ENCODE results near the gene TSR3. TPM values are rescaled to one million over a fixed set of nuclear protein-coding genes. Genes with fewer than 3 reads are reported as not detected.

TSR3 gene
- total RNA-seq, 1 donor from 2014 or later = 43.7 TPM

DNA sequence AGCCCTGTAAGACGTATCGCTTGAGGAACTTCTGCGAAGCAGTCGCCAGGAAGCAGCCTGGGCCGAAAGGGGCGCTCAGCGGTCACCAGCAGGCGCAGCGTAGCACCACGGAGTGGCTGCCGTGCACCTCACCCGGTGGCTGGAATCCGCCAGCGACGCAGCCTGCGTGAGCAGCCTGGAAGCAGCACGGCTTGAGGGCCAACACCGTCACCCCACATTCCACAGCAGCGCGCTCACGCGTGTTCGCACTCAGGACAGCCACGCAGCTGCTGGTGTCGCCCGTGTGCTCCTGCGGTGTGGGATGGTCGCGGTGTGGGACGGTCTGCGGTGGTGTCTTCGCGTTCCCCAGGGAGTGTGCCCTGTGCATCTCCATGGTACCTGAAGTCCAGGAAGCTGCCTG lies 32.6 kb downstream of the TSR3 start:
- Mint-ChIP-seq H3K4me1 (no peaks in the 10 kb centered on the region), H3K4me3 (no peak overlapping the region), H3K9me3 (no peaks in the 10 kb centered on the region), H3K27ac (no peak overlapping the region), H3K36me3 (peaks cover 42% of the 10 kb centered on the region), H3K27me3 (ENCODE audit: low read depth) (no peaks in the 10 kb centered on the region)
- TF ChIP-seq, protein P1, sequence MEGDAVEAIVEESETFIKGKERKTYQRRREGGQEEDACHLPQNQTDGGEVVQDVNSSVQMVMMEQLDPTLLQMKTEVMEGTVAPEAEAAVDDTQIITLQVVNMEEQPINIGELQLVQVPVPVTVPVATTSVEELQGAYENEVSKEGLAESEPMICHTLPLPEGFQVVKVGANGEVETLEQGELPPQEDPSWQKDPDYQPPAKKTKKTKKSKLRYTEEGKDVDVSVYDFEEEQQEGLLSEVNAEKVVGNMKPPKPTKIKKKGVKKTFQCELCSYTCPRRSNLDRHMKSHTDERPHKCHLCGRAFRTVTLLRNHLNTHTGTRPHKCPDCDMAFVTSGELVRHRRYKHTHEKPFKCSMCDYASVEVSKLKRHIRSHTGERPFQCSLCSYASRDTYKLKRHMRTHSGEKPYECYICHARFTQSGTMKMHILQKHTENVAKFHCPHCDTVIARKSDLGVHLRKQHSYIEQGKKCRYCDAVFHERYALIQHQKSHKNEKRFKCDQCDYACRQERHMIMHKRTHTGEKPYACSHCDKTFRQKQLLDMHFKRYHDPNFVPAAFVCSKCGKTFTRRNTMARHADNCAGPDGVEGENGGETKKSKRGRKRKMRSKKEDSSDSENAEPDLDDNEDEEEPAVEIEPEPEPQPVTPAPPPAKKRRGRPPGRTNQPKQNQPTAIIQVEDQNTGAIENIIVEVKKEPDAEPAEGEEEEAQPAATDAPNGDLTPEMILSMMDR (IDR thresholded peaks at IDR 0.05; ENCODE audit: unreplicated experiment) = no peak
- no peak for DNase-seq (ENCODE audit: low spot score in 2 of 2, unreplicated experiment in 2 of 2)

DNA sequence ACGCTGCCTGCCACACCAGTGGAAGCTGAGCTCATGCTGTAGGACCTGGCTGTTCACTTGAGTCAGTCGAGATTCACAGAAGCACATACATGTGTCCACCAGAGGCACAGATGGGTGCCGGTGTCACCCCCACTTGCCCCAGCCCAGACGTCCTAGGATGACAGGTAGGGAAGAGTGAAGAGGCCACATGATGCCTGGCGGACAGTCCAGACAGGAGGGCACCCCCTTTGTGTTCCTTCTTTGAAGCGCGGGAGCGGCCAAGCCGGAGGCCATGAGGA lies 33.5 kb downstream of the TSR3 start:
- Mint-ChIP-seq H3K4me1 (peaks cover under 1% of the 10 kb centered on the region), H3K36me3 (peaks cover 36% of the 10 kb centered on the region), H3K27ac (no peak overlapping the region), H3K4me3 (no peak overlapping the region), H3K9me3 (no peaks in the 10 kb centered on the region), H3K27me3 (ENCODE audit: low read depth) (no peaks in the 10 kb centered on the region)
- TF ChIP-seq, protein P1 (IDR thresholded peaks at IDR 0.05; ENCODE audit: unreplicated experiment) = no peak
- DNase-seq (ENCODE audit: low spot score in 2 of 2, unreplicated experiment in 2 of 2) = no peak

DNA sequence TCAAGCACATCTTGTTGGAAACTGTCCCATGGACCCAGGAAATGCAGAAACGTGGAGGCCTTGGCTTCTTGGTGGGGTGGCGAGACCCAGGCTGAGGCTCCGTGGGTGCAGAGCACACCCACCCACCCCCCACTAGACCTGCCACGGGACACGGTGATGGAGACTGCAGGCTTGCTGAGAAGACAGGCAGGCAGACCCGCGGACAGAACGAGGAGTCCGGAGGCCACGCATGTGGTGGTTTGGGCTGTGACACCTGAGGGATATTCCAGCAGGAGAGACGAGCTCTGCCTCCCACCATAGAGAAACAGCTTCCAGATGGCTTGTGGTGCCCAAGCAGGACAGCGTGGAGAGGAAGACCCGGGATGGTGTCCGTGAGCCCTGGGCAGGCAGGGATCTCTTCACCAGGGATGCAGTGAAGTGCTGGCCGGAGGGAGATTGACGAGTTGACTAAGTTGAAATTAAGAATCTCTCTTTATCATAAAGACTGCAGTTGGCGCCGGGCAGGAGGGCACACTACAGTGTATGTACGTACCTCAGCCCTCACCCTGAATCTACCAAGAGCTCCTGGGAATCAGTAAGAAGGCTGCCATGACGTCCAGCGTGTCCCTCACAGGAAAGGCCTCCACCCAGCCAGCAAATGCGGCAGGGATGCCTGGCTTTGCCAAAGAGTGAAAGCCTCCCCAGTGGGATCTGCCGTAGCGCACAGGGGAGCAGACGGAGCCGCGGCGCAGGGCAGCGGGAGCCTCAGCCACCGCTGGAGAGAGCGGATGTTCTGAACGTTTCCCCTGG lies 34.0 kb downstream of the TSR3 start:
- Mint-ChIP-seq H3K4me1 (peaks cover 6% of the 10 kb centered on the region), H3K9me3 (no peaks in the 10 kb centered on the region), H3K27me3 (ENCODE audit: low read depth) (no peaks in the 10 kb centered on the region), H3K27ac (no peak overlapping the region), H3K4me3 (no peak overlapping the region), H3K36me3 (peaks cover 36% of the 10 kb centered on the region)
- TF ChIP-seq, protein P1 (IDR thresholded peaks at IDR 0.05; ENCODE audit: unreplicated experiment) = no peak
- no peak for DNase-seq (ENCODE audit: low spot score in 2 of 2, unreplicated experiment in 2 of 2)

DNA sequence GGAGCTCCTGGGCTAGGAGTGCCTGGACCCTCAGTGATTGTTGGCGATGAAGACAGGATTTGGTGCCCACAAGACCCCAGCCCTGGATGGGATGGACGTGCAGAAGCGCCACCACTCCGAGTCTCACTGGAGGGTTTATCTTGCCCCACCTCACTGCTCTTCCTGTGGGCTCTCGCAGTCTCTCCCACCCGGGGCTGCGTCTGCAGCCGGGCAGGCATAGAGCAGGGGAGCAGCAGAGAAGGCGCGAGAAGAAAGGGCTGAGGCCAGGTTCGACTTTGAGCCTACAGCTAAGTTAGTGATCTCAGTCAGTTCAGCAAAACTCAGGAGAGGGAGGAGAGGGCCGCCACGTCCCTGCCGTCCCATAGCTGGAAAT lies 35.7 kb downstream of the TSR3 start:
- H3K4me1 Mint-ChIP-seq = peaks cover 13% of the 10 kb centered on the region
- no peaks in the 10 kb centered on the region for H3K27me3 Mint-ChIP-seq (ENCODE audit: low read depth)
- H3K4me3 Mint-ChIP-seq = no peak overlapping the region
- DNase-seq (ENCODE audit: low spot score in 2 of 2, unreplicated experiment in 2 of 2) = no peak
- no peaks in the 10 kb centered on the region for H3K9me3 Mint-ChIP-seq
- TF ChIP-seq, protein P1 (IDR thresholded peaks at IDR 0.05; ENCODE audit: unreplicated experiment) = no peak
- peaks cover 36% of the 10 kb centered on the region for H3K36me3 Mint-ChIP-seq
- H3K27ac Mint-ChIP-seq = no peak overlapping the region

DNA sequence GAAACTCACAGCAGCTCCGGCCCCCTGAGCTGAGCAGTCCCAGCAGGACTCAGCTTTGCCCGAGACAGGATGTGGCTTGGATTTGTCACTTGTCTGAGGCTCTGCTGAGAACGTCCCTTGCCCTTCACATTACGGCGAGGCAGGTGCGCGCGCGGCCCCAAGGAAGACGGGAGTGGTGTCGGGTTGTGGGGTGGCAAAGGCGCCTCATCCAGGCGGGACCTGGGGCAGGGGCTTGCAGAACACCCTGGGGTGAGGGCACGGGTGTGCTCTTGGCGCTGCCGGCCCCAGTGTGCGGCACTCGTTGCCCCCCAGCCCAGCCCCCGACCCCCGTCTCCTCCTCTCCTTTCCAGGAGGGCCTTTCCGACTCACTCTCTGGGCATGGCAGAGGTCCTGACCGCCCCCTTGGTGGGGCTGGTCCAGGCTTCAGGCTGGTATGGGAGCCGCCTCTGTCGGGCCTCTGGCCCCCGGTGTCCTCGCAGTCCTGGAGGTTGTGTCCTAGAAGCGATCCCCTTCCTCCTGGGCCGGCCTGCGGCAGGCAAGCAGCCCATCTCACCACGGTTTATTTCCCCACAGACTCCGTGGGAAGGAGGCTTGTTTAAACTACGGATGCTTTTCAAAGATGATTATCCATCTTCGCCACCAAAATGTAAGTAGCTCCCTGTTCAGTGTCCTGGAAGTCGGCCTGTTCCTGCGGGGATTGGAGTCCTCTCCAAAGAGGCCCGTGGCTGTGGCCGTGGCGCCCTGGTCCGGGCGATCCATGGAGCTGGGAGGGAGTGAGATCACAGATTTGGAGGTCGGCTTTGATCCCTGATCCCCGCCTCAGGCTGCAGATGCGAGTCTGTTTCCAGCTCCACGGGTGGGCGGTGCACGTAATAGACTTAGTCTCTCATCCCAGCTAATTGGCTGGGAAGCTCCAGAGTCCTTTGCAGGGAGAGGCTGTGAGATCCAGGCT lies 36.3 kb downstream of the TSR3 start:
- DNase-seq (ENCODE audit: low spot score in 2 of 2, unreplicated experiment in 2 of 2) = no peak
- Mint-ChIP-seq H3K9me3 (no peaks in the 10 kb centered on the region), H3K4me3 (no peak overlapping the region), H3K36me3 (peaks cover 35% of the 10 kb centered on the region), H3K27me3 (ENCODE audit: low read depth) (no peaks in the 10 kb centered on the region), H3K27ac (no peak overlapping the region), H3K4me1 (peaks cover 20% of the 10 kb centered on the region)
- TF ChIP-seq, protein P1 (IDR thresholded peaks at IDR 0.05; ENCODE audit: unreplicated experiment) = no peak
